Measurements from ENCODE around the gene MLPH. TPM values are rescaled to one million over a fixed set of nuclear protein-coding genes. Genes with fewer than 3 reads are reported as not detected.

The MLPH gene
- total RNA-seq, 1 donor from 2014 or later = not detected

- H3K27ac Mint-ChIP-seq (ENCODE audit: unreplicated experiment) = no peak overlapping the region
- H3K4me3 Mint-ChIP-seq = no peak overlapping the region
- H3K27me3 Mint-ChIP-seq (ENCODE audit: low read depth) = no peaks in the 10 kb centered on the region
- no peak for DNase-seq (ENCODE audit: low read depth, low spot score)
- H3K36me3 Mint-ChIP-seq (ENCODE audit: low read depth) = no peaks in the 10 kb centered on the region
- peaks cover 30% of the 10 kb centered on the region for H3K4me1 Mint-ChIP-seq
- H3K9me3 Mint-ChIP-seq = peaks cover 2% of the 10 kb centered on the region
- TF ChIP-seq, protein P1, sequence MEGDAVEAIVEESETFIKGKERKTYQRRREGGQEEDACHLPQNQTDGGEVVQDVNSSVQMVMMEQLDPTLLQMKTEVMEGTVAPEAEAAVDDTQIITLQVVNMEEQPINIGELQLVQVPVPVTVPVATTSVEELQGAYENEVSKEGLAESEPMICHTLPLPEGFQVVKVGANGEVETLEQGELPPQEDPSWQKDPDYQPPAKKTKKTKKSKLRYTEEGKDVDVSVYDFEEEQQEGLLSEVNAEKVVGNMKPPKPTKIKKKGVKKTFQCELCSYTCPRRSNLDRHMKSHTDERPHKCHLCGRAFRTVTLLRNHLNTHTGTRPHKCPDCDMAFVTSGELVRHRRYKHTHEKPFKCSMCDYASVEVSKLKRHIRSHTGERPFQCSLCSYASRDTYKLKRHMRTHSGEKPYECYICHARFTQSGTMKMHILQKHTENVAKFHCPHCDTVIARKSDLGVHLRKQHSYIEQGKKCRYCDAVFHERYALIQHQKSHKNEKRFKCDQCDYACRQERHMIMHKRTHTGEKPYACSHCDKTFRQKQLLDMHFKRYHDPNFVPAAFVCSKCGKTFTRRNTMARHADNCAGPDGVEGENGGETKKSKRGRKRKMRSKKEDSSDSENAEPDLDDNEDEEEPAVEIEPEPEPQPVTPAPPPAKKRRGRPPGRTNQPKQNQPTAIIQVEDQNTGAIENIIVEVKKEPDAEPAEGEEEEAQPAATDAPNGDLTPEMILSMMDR (conservative IDR thresholded peaks at IDR 0.05) = no peak
Observed at GRCh38 chr2:237585590-237586221, 98.7 kb downstream of the MLPH start.

GRCh38 chr2:237588044-237588696, 101.1 kb downstream of the MLPH start:
- TF ChIP-seq, protein P1 (conservative IDR thresholded peaks at IDR 0.05) = no peak
- DNase-seq (ENCODE audit: low read depth, low spot score) = no peak
- H3K4me3 Mint-ChIP-seq = no peak overlapping the region
- H3K9me3 Mint-ChIP-seq = peaks cover 2% of the 10 kb centered on the region
- H3K27ac Mint-ChIP-seq (ENCODE audit: unreplicated experiment) = peak overlapping the region; percentile 67
- no peaks in the 10 kb centered on the region for H3K36me3 Mint-ChIP-seq (ENCODE audit: low read depth)
- H3K4me1 Mint-ChIP-seq = peaks cover 25% of the 10 kb centered on the region
- no peaks in the 10 kb centered on the region for H3K27me3 Mint-ChIP-seq (ENCODE audit: low read depth)

DNA sequence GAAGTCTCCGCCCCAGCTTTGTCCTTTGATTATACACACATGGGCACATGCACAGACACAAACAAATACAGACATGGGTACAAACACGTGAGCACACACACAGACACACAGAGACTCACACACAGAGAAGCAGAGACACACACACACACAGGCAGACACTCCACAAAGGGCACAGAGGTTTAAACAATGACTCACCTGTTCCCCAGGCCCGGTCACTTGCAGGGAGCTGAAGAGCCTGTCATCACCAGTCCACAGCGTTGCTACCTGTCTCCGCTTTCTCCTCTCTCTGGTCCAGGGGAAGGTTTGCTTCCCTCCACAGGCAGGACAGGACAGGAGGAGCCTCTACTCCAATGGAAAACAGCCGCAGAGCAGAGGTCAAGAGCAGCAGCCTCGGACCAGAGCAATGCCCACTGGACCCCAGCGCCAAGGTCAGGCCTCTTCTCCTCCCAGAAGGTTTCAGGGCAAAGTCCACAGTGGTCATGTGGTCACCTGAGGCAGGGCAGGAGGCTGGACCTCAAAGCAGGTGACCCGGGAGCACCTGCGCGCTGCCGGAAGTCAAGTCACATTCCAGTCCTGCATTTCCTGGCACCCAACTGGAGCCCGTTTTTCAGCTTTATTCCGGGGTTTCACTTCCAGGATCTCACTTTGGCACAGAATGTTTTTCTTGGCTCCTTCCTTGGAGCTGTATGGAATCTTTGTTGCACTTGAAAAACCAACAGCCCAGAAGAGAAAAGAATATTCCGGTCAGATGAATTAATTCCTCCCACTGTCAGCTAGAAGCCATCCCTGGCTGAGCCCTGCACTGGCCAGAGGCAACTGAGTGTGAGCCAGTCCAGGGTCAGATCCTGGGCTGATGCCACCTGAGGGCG, 103.5 kb downstream of the MLPH start, which contains the start of gene RAB17:
TSS of gene RAB17 (minus strand) at position 463 of the 869 bp plus-strand sequence. CDS start 4,580 bp downstream, outside the sequence.
- no peak within 1 kb of the TSS for H3K27ac Mint-ChIP-seq (ENCODE audit: unreplicated experiment)
- no peak for DNase-seq (ENCODE audit: low read depth, low spot score)
- no peaks in the 10 kb centered on the region for H3K36me3 Mint-ChIP-seq (ENCODE audit: low read depth)
- peaks cover 38% of the 10 kb centered on the region for H3K4me1 Mint-ChIP-seq
- no peaks in the 10 kb centered on the region for H3K27me3 Mint-ChIP-seq (ENCODE audit: low read depth)
- H3K4me3 Mint-ChIP-seq = no peak within 1 kb of the TSS
- H3K9me3 Mint-ChIP-seq = peaks cover 2% of the 10 kb centered on the region
- TF ChIP-seq, protein P1 (conservative IDR thresholded peaks at IDR 0.05) = no peak

- Mint-ChIP-seq H3K27ac (ENCODE audit: unreplicated experiment) (no peak overlapping the region), H3K4me3 (no peak overlapping the region), H3K9me3 (peaks cover 2% of the 10 kb centered on the region), H3K27me3 (ENCODE audit: low read depth) (no peaks in the 10 kb centered on the region), H3K4me1 (peaks cover 32% of the 10 kb centered on the region), H3K36me3 (ENCODE audit: low read depth) (no peaks in the 10 kb centered on the region)
- TF ChIP-seq, protein P1 (conservative IDR thresholded peaks at IDR 0.05) = no peak
- DNase-seq (ENCODE audit: low read depth, low spot score) = no peak
Observed at GRCh38 chr2:237591141-237591881, 104.3 kb downstream of the MLPH start.

DNA sequence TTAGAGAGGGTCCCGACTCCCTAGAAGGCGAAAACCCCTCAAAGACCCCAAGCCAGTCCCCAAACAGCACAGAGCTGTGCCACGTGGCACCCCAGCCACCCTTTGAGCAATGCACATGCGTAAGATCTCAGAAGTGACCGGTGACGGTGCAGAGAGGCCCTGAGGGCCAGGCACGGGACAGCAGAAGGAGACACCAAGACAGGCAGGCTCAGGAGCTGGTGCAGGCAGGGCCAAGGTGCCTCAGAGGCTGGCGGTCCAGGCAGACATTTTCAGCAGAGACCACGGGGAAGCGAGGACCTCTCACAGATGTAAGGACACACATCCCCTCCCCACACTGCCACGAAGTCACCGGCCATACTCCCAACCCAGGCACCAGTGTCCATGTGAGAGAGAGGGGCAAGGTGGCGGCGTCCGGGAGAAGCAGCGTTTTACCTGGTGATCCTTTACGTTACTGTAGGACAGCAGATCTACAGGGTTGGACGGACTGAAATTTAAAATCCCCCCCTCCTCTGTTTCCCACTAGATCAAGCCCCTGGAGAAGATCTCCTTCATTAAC, 105.5 kb downstream of the MLPH start:
- H3K9me3 Mint-ChIP-seq = no peaks in the 10 kb centered on the region
- TF ChIP-seq, protein P1 (conservative IDR thresholded peaks at IDR 0.05) = no peak
- no peaks in the 10 kb centered on the region for H3K36me3 Mint-ChIP-seq (ENCODE audit: low read depth)
- no peak for DNase-seq (ENCODE audit: low read depth, low spot score)
- H3K4me3 Mint-ChIP-seq = no peak overlapping the region
- H3K4me1 Mint-ChIP-seq = peaks cover 25% of the 10 kb centered on the region
- H3K27ac Mint-ChIP-seq (ENCODE audit: unreplicated experiment) = no peak overlapping the region
- H3K27me3 Mint-ChIP-seq (ENCODE audit: low read depth) = no peaks in the 10 kb centered on the region
